ENCODE measurements around the gene SLC39A11.
"Not testable (repeated sequence)": the region's sequence is repeated elsewhere in the genome, so short reads cannot be mapped to it uniquely, and the experiment has no call there.

Gene SLC39A11

DNA sequence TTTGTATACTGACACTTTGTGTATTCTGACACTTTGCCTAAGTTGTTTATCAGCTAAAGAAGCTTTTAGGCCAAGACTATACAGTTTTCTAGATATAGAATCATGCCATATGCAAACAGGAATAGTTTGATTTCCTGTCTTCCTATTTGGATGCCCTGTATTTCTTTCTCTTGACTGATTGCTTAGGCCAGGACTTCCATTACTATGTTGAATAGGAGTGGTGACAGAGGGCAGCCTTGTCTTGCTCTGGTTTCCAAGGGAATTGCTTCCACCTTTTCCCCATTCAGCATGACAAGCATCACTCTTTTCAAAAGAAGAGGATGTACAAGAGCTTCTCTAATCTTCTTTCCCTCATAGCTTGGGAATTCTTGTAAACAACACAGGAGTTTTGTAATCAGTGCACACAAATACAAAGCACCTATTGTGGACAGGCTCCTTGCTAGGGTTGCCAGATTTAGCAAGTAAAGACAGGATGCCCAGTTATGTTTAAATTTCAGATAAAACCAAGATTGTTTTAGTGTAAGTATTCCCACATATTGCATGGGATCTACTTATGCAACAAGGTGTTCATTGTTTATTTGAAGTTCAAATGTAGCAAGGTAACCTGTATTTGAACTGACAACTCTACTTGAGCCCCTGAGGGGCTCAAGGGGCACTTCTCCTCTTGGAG, 233.5 kb downstream of the SLC39A11 start:
- no peak for DNase-seq

DNA sequence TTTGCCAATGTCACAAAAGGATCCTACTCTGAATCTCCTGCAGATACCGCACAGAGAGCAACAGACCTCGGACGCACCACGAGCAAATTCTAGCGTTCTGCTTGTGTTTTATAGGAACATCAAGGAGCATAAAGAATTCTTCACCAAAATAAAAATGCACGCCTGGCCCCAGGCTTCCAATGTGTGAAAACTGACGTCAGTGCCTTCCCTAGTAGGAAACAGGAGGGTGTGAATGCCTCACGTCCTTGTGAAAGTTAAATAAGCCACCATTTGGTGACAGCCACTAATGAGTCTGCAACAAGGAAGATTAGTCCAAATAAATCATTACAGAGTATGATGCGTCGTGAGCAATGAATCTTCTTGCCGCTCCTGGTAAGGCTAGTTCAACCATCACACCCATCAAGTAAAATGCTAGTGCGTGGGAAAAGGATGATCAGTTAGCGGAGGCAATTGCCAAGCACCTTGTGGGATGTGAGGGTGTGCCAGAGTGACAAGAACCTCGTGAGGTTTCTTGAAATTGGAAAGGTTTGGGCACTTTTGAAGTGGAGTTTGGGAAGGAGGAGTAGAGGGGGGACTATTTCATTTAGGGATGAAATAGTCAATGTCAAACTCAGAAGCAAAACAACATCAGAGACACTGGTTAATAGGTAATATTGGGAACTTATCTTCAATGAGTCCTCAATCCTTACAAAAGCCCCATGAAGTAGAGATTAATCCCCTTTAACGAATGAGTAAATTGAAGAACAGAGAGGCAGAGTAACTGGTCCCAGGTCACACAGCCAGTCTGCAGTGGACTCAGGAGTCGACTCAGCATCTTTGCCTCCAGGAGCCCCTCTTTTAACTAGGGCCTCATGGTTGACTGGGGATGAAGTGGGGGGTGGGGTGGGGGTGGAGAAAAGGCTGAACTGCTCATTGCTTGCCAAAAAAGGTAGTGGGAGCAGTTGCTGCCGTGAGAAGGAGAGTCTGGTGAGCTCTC, 238.8 kb downstream of the SLC39A11 start:
- DNase-seq: no peak

DNA sequence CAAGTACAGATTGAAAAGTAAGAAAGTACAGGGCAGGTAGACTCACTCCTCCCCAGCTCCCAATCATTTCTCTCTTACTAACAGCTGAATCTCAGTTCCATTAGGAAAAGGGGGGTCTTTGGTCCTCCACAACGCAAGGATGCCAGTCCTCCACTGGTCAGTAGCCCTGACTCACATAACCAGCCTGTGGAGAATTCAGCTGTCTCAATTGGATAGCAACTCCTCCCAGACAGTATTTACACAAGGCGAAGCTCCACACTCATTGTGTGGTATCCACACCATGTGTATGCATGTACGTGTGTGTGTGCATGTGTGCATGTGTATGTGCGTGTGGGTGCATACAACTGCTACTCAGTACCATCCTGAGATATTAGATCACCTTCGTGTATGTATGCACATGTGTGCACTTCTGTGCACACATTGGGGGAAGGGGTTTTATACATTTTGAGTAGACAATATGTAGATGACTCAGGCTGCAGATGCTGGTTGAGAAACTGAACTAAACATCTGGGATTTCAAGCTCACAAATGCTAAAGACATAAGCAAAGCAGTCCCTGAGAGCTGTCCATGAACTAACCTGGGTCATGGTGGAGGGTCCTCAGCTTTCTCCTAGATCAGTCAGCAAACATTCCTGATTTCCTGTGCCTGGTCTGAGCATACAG, 240.1 kb downstream of the SLC39A11 start:
- peak; percentile 25 for DNase-seq

DNA sequence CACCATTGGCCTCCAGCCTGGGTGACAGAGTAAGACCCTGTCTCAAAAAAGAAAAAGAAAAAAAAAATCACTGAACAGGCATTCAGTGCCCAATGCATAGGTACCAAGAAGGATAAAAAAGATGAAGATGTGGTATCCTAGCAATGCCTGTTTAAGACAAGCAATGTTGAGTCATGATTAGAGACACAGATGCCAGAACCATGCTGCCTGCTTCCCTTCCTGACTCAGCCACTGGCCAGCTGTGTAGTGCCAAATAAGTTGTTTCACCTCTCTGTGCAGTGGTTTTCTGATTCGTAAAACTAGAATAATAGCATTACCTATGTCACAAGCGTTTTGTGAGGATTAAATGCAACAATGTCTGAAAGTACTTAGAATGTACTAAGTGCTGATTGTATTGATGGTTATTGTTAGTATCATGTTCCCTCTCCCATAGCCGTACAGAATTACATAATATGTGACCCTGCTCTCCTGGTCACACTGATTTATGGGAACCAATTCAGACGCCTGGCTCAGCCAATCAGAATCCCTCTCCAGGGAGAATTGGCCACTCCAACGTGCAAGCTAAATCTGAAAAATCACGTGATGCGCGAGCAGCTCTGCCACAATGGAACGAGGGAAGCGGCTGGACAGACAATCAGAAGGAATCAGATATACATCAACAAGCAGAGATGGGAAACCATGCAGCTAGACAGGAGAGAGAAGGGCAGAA, 241.9 kb downstream of the SLC39A11 start:
- peak; percentile 61 for DNase-seq

DNA sequence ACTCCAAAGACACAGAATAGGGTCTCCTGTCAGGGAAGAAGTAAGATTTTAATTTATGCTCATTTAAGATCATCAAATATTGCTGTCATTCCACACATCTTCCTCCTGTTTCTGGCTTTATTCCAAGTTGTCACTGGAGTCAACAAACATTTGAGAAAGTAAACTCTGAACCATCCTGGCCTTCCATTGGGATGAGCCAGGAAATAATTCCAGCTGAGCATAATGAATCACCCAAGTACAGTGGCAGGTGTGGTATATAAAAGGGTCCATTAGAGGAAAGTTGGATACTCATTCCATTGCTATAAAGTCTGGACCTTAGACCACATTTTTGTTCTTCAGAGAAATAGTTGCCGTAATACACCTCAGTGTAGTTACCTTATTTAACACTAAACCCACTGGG, 246.1 kb downstream of the SLC39A11 start:
- no peak for DNase-seq

DNA sequence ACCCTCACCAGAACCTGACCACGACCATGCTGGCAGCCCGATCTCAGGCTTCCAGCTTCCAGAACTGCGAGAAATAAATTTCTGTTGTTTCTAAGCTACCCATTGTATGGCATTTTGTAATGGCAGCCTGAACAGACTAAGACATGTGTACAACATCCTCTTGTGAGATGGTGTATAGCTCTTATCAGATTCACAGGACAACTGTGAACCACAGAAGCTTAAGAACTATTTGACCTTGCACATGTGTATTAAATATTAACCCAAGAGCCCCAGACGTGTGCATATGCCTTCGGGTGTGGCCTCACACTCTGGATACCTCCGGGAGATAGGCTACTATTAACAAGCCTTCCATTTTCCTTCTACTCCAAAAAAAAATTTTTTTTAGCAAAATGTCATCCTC, 248.9 kb downstream of the SLC39A11 start:
- no peak for DNase-seq

DNA sequence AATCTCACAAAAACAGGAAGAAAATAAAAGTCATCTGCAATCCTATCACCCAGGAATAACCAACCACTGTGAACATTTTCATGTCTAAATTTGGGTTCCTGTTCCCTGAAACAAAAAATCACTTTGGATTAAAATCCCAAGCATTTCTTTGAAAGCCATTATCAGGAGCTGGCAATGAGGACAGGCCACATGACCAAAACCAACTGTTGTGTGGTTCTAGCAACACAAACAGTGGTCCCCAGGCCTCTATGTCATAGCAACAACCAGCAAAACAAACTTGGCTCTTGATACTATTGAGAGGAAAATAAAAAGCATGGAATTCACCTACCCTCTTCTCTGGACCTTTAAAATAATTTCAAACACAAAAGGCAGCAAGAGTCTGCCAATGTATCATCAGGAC, 252.5 kb downstream of the SLC39A11 start:
- DNase-seq: no peak

DNA sequence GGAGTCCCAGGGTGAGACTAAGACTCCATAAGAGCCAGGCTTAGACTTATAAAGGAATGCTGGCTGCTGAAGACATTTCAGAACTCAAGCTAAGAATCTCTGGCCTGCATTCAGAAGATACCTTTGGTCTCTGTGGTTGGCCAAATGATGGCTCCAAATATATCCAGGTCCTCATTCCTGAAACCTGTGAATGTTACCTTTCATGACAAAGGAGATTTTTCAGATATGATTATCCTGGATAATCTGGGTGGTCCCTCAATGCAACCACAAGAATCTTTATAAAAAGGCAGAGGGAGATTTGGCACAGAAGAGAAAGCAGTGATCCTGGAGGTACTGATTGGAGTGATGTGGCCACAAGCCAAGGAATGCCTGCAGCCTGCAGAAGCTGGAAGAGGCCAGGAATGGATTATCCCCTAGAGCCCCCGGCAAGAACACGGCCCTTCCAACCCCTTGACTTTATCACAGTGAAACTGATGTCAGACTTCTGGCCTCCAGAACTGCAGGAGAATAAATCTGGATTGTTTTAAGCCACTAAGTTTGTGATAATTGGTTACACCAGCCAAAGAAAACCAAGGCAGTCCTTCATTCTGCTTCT, 253.3 kb downstream of the SLC39A11 start:
- DNase-seq: peak; percentile 87

DNA sequence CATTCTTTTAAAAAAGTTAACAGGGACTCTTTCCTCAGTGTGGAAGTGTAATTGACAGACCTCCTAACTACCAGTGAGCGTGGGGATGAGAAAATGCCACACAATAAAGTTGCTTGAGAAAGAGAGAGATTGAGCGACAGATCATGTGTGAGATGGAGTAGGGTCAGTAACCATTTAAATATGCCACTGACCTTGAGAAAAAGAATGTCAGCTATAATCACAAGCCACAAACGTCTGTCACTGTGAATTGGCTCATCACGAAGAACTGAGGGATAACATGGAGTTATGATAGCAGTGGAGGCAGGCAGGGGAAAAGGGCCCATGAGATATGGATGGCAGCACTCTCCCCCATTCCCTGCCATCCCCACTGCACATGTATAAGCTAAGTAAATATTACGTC, 253.9 kb downstream of the SLC39A11 start:
- DNase-seq: peak; percentile 8

DNA sequence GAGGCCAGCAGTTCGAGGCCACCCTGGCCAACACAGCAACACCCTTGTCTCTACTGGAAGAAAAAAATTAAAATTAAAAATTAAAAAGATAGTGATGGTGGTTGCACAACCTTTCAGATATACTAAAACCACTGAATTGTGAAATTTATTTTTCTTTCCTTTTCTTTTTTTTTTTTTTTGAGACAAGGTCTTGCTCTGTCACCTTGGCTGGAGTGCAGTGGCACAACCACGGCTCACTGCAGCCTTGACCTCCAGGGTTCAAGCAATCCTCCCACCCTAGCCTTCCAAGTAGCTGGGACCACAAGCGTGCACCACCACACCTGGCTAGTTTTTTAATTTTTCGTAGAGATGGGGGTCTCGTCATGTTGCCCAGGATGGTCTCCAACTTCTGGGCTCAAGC, 254.4 kb downstream of the SLC39A11 start:
- no peak for DNase-seq

DNA sequence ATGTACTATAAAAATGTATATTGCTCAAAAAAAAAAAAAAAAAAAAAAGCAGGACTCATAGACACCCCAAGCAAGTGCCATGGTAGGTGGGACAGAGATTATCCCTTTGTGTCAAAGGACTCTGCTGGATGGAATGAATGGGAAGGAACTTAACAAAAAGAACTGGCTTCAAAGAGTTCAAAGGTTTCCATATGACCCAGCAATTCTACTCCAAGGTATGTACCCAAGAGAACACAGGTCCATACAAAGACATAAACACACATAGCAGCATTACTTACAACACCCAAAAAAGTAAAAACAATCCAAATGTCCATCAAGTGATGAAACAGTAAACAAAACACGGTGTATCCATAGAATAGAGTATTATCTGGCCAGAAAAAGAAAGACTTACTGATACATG, 255.2 kb downstream of the SLC39A11 start:
- DNase-seq: no peak

DNA sequence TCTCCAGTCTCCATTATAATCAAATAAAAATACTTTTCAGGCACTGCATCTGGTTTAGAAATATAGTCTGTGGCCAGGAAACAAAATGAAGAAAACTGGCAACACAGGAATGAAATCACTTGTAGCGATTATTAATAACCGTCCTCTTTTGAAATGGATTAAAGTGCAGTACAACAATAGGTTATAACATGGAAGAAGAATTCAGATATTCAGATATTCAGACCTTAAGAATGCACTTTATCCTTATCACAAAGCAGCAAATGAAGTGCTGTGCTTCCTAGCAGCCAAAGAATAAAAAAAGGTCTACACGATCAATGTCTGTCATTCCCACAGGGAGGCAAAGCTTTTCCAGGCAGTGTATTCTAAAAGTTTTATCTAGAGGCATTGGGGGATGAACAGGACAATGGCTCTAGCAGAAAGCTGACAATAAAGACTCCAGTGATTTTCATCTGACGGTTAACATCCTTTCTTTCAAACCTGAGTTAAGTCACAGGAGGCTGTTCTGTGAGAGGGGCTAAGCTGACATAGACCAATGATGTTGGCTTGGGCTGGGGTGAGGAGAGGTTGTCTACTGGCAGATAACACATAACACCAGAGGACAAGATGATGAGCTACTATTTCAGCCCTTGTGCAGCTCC, 259.2 kb downstream of the SLC39A11 start:
- no peak for DNase-seq

DNA sequence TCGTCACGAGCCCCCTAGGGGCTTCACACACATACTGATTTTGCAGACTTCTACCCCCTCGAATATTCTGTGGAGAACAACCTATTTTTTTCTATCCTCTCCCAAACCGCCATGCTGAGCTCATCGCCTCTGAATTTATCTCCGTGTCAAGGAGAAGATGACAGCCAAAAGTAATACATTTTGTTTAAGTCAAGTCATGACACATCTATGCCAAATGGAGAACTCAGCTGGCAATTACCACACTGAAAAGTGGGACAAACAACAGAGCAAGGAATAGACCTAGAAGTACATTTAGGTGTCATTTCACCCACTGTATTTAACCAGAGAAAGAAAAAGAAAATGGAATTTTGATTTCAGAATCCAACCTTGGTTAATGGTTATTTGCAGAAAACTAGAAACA, 260.2 kb downstream of the SLC39A11 start:
- DNase-seq: no peak

DNA sequence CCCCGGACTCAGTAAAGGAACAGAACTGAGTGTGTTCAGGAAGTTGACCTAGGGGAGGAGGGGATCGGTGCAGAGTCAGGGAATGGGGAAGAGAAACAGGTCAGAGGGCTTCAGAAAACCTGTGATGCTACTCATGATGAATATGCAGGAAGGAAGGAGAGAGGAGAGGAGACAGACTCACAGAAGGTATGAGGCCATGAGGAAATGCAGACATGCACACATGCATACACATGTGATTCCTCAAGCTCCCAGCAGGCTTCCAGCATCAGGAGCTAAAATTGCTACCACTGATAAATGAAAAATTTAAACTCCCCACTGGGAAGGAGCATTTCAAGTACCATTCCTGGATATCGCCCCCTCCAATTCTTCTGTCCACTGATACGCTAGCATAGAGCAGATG, 262.6 kb downstream of the SLC39A11 start:
- no peak for DNase-seq

DNA sequence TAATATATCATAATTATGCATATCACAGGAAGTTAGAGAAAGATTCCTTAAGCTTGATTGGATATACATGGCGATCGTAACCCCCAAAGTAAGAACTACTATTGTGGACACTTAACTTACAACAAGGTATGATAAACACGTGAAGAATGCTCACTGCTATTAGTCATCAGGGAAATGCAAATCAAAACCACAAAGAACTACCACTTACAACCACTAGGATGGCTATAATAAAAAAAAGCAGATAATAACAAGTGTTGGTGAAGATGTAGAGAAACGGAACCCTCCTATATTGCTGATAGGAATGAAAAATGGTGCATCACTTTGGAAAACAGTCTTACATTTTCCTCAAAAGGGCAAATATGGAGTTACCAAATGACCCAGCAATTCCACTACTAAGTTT, 265.9 kb downstream of the SLC39A11 start:
- DNase-seq: peak; percentile 22

DNA sequence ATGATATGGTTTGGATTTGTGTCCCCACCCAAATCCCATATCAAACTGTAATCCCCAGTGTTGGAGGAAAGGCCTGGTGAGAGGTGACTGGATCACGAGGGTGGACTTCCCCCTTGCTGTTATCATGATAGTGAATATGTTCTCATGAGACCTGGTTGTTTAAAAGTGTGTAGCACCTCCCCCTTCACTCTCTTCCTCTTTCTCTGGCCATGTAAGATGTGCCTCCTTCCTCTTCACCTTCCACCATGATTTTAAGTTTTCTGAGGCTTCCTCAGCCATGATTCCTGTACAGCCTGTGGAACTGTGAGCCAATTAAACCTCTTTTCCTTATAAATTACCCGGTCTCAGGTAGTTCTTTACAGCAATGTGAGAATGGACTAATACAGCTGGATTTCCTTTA, 266.4 kb downstream of the SLC39A11 start:
- not testable (repeated sequence) for DNase-seq

DNA sequence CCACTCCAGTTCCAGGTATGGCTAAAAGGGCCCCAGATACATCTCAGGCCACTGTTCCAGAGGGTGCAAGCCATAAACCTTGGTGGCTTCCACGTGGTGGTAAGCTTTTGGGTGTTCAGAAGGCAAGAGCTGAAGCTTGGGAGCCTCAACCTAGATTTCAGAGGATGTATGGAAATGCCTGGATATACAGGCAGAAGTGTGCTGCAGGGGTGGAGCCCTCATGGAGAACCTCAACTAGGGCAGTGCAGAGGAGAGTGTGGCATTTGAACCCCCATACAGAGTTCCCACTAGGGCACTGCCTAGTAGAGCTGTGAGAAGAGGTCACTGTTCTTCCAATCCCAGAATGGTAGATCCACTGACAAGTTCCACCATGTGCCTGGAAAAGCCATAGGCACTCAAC, 267.3 kb downstream of the SLC39A11 start:
- DNase-seq: no peak

DNA sequence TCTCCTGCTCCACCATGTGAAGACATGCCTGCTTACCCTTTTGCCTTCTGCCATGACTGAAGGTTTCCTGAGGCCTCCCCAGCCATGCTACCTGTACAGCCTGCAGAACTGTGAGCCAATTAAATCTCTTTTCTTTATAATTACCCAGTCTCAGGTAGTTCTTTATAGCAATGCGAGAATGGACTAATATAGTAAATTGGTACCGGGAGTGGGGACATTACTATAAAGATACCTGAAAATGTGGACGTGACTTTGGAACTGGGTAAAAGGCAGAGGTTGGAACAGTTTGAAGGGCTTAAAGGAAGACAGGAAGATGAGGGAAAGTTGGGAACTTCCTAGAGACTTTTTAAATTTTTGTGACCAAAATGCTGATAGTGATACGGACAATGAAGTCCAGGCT, 268.2 kb downstream of the SLC39A11 start:
- DNase-seq: not testable (repeated sequence)

DNA sequence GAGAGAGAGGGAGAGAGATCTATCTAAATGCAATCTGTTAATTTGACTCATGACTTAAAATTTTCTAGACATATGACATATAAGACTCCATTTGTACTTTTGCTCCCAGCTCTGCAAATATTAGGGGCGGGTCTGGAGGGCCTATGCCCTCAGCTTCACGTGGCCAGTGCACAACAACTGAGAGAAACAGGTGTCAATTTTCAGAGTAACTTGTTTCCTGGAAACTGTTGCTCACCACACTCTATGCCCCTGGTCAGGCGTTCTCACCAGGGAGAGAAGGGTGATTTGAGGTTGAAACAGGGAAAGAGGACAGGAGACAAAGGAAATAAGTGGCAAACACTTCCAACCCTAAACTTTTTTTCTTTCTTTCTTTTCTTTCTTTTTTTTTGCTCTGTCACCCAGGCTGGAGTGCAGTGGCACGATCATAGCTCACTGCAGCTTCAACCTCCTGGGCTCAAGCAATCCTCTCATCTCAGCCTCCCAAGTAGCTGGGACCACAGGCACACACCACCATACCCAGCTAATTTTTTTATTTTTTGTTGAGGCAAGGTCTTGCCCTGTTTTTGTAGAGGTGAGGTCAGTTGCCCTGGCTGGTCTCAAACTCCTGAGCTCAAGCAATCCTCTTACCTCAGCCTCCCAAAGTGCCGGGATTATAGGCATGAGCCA, 270.0 kb downstream of the SLC39A11 start:
- no peak for DNase-seq

DNA sequence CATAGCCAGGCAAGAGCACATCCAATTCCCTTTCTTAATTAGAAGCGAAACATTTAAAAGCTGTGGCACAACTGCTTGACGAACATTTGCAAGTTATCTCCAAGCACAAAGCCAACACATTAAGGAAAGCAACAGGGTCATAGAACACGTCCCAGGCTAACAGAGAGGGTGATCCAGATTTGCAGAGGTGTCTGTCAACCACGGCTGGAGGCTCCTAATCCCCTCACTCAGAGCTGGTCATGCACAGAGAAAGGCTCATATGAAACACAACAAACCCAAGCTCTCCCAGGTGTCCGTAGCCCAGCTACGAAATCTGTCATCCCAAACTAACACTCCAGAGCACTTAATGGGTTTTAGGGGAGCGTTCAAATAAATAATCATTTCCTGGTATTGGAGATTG, 276.1 kb downstream of the SLC39A11 start:
- DNase-seq: no peak

DNA sequence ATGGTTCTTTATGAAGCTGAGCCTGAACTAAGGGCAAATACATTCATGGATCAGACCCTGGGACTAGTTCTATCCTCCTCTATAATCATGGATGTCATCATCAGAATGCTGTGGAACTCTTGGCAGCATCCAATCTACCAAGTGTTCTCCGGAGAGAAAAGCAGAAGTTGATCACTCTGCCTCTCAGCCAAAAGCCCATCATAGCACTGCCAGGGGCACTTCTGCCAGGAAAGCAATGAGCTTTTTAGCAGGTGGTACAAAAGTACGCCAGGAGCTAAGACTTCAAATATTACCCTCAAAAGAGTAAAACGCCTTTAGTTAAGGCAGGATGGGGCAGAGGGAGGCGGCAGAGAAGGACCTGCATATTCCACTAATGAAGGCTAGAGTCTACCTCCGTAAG, 279.0 kb downstream of the SLC39A11 start:
- DNase-seq: no peak

DNA sequence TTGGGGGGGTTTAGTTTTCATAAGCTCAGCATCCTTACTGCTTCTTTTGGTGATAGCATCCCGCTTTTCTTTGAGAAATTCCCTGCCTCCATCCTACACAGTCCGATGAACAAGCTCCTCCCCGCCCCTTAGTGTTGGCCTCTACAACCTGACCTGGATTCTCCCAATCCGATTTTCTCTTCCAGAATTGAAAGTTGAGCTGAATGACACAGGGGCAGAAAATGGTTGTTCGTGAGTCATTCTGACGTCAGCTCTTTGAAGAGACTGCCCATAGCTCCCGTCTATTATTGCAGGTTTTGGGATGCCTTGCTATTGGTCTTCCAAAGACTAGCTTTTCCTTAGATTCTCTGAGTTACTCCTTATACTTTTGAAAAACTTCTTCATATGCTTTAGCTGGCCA, 279.7 kb downstream of the SLC39A11 start:
- peak; percentile 59 for DNase-seq
